Spleen (tissue), 11 donors: ENCODE measurements around the gene NUDT16. TPM values are rescaled to one million over a fixed set of nuclear protein-coding genes. Genes with fewer than 3 reads are reported as not detected.

ENCODE experiments used
- DNase-seq: peaks from one replicate; pipeline ENCODE4 v3.0.0-alpha.2; 2020
- H3K27ac ChIP-seq, 8 donors: fragments of 200-600 bp; sonication (generic) in 7 of 8; 1 replicate in 4 of 8; 2 replicates in 4 of 8; pipeline versions ENCODE4 v1.5.0 to v1.8.0; 2016 to 2021; ENCODE audit warnings: inconsistent platforms in 4 of 8, mild to moderate bottlenecking in 4 of 8, moderate library complexity in 1 of 8
- H3K27me3 ChIP-seq, 7 donors: fragments of 200-600 bp; sonication (generic) in 6 of 7; replicated peaks in 1 of 7; 1 replicate in 4 of 7; 2 replicates in 3 of 7; pipeline versions ENCODE4 v1.5.0 to v1.8.0; 2016 to 2021; ENCODE audit warnings: inconsistent platforms in 3 of 7, mild to moderate bottlenecking in 1 of 7
- H3K36me3 ChIP-seq, 6 donors: fragments of 200-600 bp; sonication (generic) in 5 of 6; 1 replicate in 4 of 6; 2 replicates in 2 of 6; pipeline versions ENCODE4 v1.5.0 to v1.8.0; 2016 to 2021; ENCODE audit warnings: inconsistent platforms in 2 of 6
- H3K4me1 ChIP-seq, 6 donors: fragments of 200-600 bp; sonication (generic) in 5 of 6; 1 replicate in 3 of 6; 2 replicates in 3 of 6; pipeline versions ENCODE4 v1.5.0 to v1.8.0; 2016 to 2021; ENCODE audit warnings: inconsistent platforms in 3 of 6
- H3K4me3 ChIP-seq, 8 donors: fragments of 200-600 bp; sonication (generic) in 7 of 8; 1 replicate in 4 of 8; 2 replicates in 4 of 8; pipeline versions ENCODE4 v1.5.0 to v1.8.0; 2016 to 2021; ENCODE audit warnings: inconsistent platforms in 4 of 8, mild to moderate bottlenecking in 4 of 8, moderate library complexity in 2 of 8
- H3K9me3 ChIP-seq, 8 donors: fragments of 200-600 bp; sonication (generic) in 7 of 8; 1 replicate in 4 of 8; 2 replicates in 4 of 8; pipeline versions ENCODE4 v1.5.0 to v1.8.0; 2016 to 2021; ENCODE audit warnings: inconsistent platforms in 4 of 8
- POLR2A ChIP-seq, 3 donors: fragments of 450-650 bp; IDR thresholded peaks; one replicate each; pipeline ENCODE4 v1.5.1; 2017; ENCODE audit warnings: antibody characterized with exemption in 3 of 3, mild to moderate bottlenecking in 1 of 3
- POLR2AphosphoS5 ChIP-seq, 3 donors: sonication (generic); formaldehyde crosslinking; IDR thresholded peaks; one replicate each; pipeline ENCODE4 v1.5.1; 2017; ENCODE audit warnings: antibody characterized with exemption in 3 of 3
- WGBS, 5 donors: extraction: QIAGEN DNeasy Blood & Tissue Kit in 3 of 5; methylation state at CpG; one replicate each; pipeline versions ENCODE4 v1.1.5 to v1.1.7; 2013 to 2018; 5-methylcytosine and 5-hydroxymethylcytosine counted together
- intact Hi-C: fragments of 100-400 bp; cut with DNase I; formaldehyde crosslinking; loops from one replicate; pipeline ENCODE4 v1.15.0; 2023; ENCODE audit warnings: low total_unique reads
- polyA plus RNA-seq, 3 donors: library from polyadenylated mRNA; stranded (reverse); fragments of 200-250 nt; gene quantifications; one replicate each; pipeline ENCODE4 v1.2.1, GENCODE V29; 2013
- total RNA-seq, 7 donors: library from RNA; depleted of rRNA in 3 of 7; stranded (reverse); fragments of >200 nt in 3 of 7; fragmentation: NEBNext Ultra II Directional in 4 of 7; extraction: Animal tissue kit (Norgen Biotek cat#: 25700) in 4 of 7; gene quantifications; one replicate each; pipeline versions ENCODE4 v1.1.0 to v1.2.1, GENCODE V29; 2016 to 2021
- TF ChIP-seq, protein P1 (sequence below), 11 experiments: fragments of 200-600 bp in 7 of 11; fragments of 450-650 bp in 4 of 11; sonication (generic) in 4 of 11; IDR thresholded peaks in 8 of 11; conservative IDR thresholded peaks in 3 of 11; 1 replicate in 7 of 11; 2 replicates in 4 of 11; pipeline versions ENCODE4 v1.4.0 to v1.8.0; 2016 to 2021; ENCODE audit warnings: antibody characterized with exemption in 11 of 11, inconsistent platforms in 4 of 11, mild to moderate bottlenecking in 1 of 11
- donor health status: healthy with polysubstance abuse.
- donor health status: DM: no; HTN: no; CAD: no; lungs with moderate emphysema.
- donor health status: DM: no; HTN: no; CAD: no.
- donor health status: Bipolar disorder and iron deficiency.
- donor health status: healthy.
- donor health status: DM: no; HTN: no; CAD: no.
- donor health status: DM: yes; HTN: yes; CAD: no.

Gene NUDT16
- total and polyA plus RNA-seq, 10 donors, result 13.2 to 64.5 (median 23.1) TPM

DNA sequence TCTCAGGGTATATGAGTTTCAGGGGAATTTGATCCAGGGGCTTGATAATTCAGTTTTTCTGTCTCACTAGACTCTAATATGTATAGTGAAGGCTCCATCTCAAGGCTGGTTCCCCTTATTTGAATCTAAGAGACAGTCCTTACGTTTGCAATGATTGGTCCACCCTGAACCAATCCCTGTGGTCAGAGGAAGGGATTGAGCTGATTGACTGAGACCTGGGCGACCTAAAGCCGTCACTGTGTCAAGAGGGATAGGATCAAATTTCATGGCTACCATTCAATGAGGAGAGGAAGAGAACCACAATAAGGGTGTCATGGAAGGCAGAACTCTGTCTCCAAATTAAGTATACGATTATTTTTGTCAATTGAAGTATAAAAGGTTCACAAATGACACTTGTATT, 16.3 kb downstream of the NUDT16 start:
- intact Hi-C loops, result no loop called here
- H3K9me3 ChIP-seq, result no peaks in the 10 kb centered on the region
- WGBS, 5 donors, result 78 to 82% (median 81%) methylated on average over 4 of the region's 4 CpGs
- no peaks in the 10 kb centered on the region for H3K27me3 ChIP-seq
- no peak overlapping the region for H3K4me3 ChIP-seq
- DNase-seq, result no peak
- no peak overlapping the region for H3K27ac ChIP-seq
- TF ChIP-seq, protein P1, sequence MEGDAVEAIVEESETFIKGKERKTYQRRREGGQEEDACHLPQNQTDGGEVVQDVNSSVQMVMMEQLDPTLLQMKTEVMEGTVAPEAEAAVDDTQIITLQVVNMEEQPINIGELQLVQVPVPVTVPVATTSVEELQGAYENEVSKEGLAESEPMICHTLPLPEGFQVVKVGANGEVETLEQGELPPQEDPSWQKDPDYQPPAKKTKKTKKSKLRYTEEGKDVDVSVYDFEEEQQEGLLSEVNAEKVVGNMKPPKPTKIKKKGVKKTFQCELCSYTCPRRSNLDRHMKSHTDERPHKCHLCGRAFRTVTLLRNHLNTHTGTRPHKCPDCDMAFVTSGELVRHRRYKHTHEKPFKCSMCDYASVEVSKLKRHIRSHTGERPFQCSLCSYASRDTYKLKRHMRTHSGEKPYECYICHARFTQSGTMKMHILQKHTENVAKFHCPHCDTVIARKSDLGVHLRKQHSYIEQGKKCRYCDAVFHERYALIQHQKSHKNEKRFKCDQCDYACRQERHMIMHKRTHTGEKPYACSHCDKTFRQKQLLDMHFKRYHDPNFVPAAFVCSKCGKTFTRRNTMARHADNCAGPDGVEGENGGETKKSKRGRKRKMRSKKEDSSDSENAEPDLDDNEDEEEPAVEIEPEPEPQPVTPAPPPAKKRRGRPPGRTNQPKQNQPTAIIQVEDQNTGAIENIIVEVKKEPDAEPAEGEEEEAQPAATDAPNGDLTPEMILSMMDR (IDR thresholded peaks at IDR 0.05 in 8 of 11, conservative IDR thresholded peaks at IDR 0.05 in 3 of 11), result no peak
- TF ChIP-seq POLR2AphosphoS5 (IDR thresholded peaks at IDR 0.05), result no peak
- no peak for TF ChIP-seq POLR2A (IDR thresholded peaks at IDR 0.05)
- H3K4me1 ChIP-seq, result peaks cover 0 to 7% (median 2%) of the 10 kb centered on the region in 6 donors
- H3K36me3 ChIP-seq, result no peaks in the 10 kb centered on the region

DNA sequence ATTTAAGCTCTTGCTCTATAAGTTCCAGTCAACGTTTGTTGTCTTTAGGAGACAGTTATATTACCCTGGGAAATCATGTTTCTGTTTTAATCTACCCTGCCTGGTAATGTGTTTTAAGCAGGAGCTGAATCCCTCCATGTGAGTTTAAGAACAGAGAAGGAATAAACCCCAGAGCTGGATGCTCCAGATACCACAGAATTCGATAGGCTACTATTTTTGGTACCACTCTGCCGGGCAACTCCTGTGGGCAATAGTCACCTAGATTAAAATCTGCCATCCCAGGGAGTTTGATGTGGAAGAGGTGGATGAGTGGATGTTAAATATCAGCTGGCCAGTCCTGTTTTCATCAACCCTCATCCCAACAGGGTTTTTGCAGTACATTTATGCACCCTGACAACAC, 20.4 kb downstream of the NUDT16 start:
- Histone ChIP-seq H3K4me1 (peaks cover 0 to 9% (median 2%) of the 10 kb centered on the region in 6 donors), H3K4me3 (no peak overlapping the region), H3K9me3 (peaks cover 0 to 11% (median 8%) of the 10 kb centered on the region in 8 donors), H3K27ac (no peak overlapping the region), H3K36me3 (no peaks in the 10 kb centered on the region), H3K27me3 (no peaks in the 10 kb centered on the region)
- TF ChIP-seq POLR2AphosphoS5 (IDR thresholded peaks at IDR 0.05), result no peak
- TF ChIP-seq, protein P1 (IDR thresholded peaks at IDR 0.05 in 8 of 11, conservative IDR thresholded peaks at IDR 0.05 in 3 of 11), result no peak
- no peak for TF ChIP-seq POLR2A (IDR thresholded peaks at IDR 0.05)
- no peak for DNase-seq
- WGBS, 5 donors, result 67 to 82% (median 77%) methylated on average over 3 of the region's 3 CpGs
- intact Hi-C loops, result no loop called here

DNA sequence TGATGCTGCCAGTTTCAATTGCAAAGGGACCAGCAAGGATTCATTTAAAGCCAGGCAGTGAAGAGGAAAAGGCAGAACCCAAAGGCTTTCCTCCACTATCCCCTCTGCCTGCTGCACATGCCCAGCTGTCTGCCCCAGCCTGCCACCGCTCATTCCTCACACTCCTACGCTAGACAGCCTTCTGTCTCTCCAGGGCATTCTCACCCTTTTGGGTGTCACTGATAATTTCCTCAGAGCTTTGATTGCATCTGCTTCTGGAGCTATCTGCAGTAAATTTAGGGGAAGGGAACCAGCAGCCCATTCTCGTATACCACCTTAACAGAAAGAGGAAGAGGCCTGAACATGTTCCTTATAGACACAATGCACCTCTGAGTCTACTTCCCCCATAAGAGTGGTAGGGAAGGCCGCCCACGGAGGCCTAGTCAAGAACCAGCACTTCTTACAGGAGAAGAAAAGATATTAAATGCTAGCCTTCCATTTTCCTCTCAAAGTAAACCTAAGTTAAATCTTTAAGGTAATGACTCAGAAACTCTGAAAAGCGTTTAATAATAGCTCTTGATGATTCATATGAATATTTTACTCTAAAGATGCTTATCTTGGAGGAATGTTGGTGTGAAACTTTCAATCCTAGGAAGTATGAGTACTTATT, 20.9 kb downstream of the NUDT16 start:
- peaks cover 0 to 9% (median 2%) of the 10 kb centered on the region in 6 donors for H3K4me1 ChIP-seq
- TF ChIP-seq POLR2A (IDR thresholded peaks at IDR 0.05), result no peak
- no peak for TF ChIP-seq POLR2AphosphoS5 (IDR thresholded peaks at IDR 0.05)
- TF ChIP-seq, protein P1 (IDR thresholded peaks at IDR 0.05 in 8 of 11, conservative IDR thresholded peaks at IDR 0.05 in 3 of 11), result no peak
- DNase-seq, result no peak
- intact Hi-C loops, result no loop called here
- no peaks in the 10 kb centered on the region for H3K27me3 ChIP-seq
- 49 to 55% (median 53%) methylated on average over 6 of the region's 6 CpGs for WGBS, 5 donors
- H3K4me3 ChIP-seq, result no peak overlapping the region
- peaks cover 0 to 11% (median 8%) of the 10 kb centered on the region in 8 donors for H3K9me3 ChIP-seq
- no peak overlapping the region for H3K27ac ChIP-seq
- no peaks in the 10 kb centered on the region for H3K36me3 ChIP-seq

DNA sequence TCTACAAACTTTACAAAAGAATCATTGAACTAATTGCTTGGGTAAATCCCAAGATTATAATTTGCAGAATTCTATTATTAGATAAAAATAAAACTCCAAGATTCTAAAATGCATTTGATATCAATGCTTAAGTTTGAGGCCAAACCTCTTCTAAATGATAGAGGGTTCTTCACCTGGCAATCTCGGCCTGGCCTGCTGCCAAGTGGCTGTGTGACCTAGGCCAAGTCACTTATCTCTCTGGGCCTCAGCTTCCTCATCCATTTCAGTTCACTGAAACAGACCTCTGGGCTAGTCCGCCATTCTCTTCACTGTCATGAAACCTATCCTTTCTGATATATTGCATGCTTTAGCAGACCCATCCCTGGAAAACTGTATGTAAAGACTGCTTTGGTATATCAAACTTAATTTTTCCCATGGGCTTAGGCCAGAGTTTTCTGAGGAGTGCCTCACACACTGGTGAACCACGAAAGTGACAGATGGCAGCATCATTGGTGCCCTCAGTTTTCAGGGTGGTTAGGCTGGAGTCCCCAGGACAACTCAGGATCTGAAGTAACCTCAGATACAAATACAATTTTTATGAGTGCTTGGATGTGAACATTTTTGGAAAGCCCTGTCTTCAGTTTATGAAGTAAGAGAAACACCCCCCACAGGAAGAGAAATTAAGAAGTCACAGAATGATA, 21.8 kb downstream of the NUDT16 start:
- Histone ChIP-seq H3K4me1 (peaks cover 0 to 9% (median 2%) of the 10 kb centered on the region in 6 donors), H3K27me3 (no peaks in the 10 kb centered on the region), H3K9me3 (peaks cover 0 to 11% (median 8%) of the 10 kb centered on the region in 8 donors), H3K27ac (no peak overlapping the region), H3K4me3 (no peak overlapping the region), H3K36me3 (no peaks in the 10 kb centered on the region)
- TF ChIP-seq POLR2A (IDR thresholded peaks at IDR 0.05) (no peak), POLR2AphosphoS5 (IDR thresholded peaks at IDR 0.05) (no peak)
- TF ChIP-seq, protein P1 (IDR thresholded peaks at IDR 0.05 in 8 of 11, conservative IDR thresholded peaks at IDR 0.05 in 3 of 11), result no peak
- 76 to 90% (median 84%) methylated on average over 3 of the region's 3 CpGs for WGBS, 5 donors
- intact Hi-C loops, result no loop called here
- no peak for DNase-seq
